HepG2 (cell line): ENCODE measurements around the gene AGK. TPM values are rescaled to one million over a fixed set of nuclear protein-coding genes. Genes with fewer than 3 reads are reported as not detected.

Experiments
- ASH2L ChIP-seq: fragments of 300-600, 200-600 bp; sonication (generic); IDR thresholded peaks from 2 replicates; pipeline ENCODE4 v1.7.0; 2017; ENCODE audit warnings: low read depth, mild to moderate bottlenecking, moderate library complexity, mixed read lengths, low read length; ENCODE audit not compliant: insufficient read length
- FOXK2 ChIP-seq: fragments of 450-650 bp; IDR thresholded peaks from 2 replicates; pipeline ENCODE4 v1.6.1; 2016
- NCOA1 ChIP-seq: sonication (generic); formaldehyde crosslinking; IDR thresholded peaks from 2 replicates; pipeline ENCODE4 v1.9.0; 2021; ENCODE audit warnings: missing genetic modification reagents
- NCOA5 ChIP-seq: sonication (generic); formaldehyde crosslinking; IDR thresholded peaks from 2 replicates; pipeline ENCODE4 v1.4.0; 2020; ENCODE audit warnings: missing genetic modification reagents
- NFATC3 ChIP-seq: sonication (generic); formaldehyde crosslinking; IDR thresholded peaks from 2 replicates; pipeline ENCODE4 v1.5.1; 2020; ENCODE audit warnings: mild to moderate bottlenecking, missing genetic modification reagents
- SALL2 ChIP-seq: sonication (generic); formaldehyde crosslinking; IDR thresholded peaks from 2 replicates; pipeline ENCODE4 v1.8.1; 2023; ENCODE audit warnings: mild to moderate bottlenecking, missing genetic modification reagents, inconsistent platforms
- SKI ChIP-seq: fragments of 450-650 bp; IDR thresholded peaks from one replicate; pipeline ENCODE4 v1.6.1; 2018; ENCODE audit warnings: mild to moderate bottlenecking; ENCODE audit not compliant: partially characterized antibody
- TGIF2 ChIP-seq: IDR thresholded peaks from 2 replicates; pipeline ENCODE4 v1.6.1; 2016; ENCODE audit warnings: control low read depth, missing compliant biosample characterization
- ZBTB7A ChIP-seq: sonication (generic); formaldehyde crosslinking; IDR thresholded peaks from 2 replicates; pipeline ENCODE4 v1.8.0; 2022; ENCODE audit warnings: mild to moderate bottlenecking, missing genetic modification reagents
- ZNF484 ChIP-seq: sonication (generic); formaldehyde crosslinking; IDR thresholded peaks from 2 replicates; pipeline ENCODE4 v1.5.1; 2020; ENCODE audit warnings: mild to moderate bottlenecking, low read depth, missing genetic modification reagents, borderline replicate concordance
- ZNF607 ChIP-seq: sonication (generic); formaldehyde crosslinking; IDR thresholded peaks from 2 replicates; pipeline ENCODE4 v1.5.1; 2020; ENCODE audit warnings: missing genetic modification reagents, mild to moderate bottlenecking, borderline replicate concordance
- ZNF772 ChIP-seq: sonication (generic); formaldehyde crosslinking; IDR thresholded peaks from 2 replicates; pipeline ENCODE4 v1.5.0; 2020; ENCODE audit warnings: mild to moderate bottlenecking, missing genetic modification reagents
- polyA plus RNA-seq, 8 experiments: library from polyadenylated mRNA; depleted of rRNA in 3 of 8; stranded (reverse) in 7 of 8; unstranded in 1 of 8; fragments of >200 nt; fragmentation: Illumina TruSeq in 4 of 8; extraction: Trizol in 4 of 8; gene quantifications; 2 replicates each; pipeline versions ENCODE4 v1.2.1 to v1.2.3, GENCODE V29; 2011 to 2016; ENCODE audit warnings: low read depth in 4 of 8, missing spikeins in 1 of 8, mixed read lengths in 1 of 8; ENCODE audit not compliant: insufficient read depth in 1 of 8
- total RNA-seq, 5 experiments: library from RNA; depleted of rRNA; stranded (reverse); fragments of >200 nt; fragmentation: Illumina TruSeq; extraction: Trizol; gene quantifications; 2 replicates each; pipeline ENCODE4 v1.2.3, GENCODE V29; 2016; ENCODE audit warnings: low read depth in 1 of 5
- TF ChIP-seq, protein P1 (sequence below): sonication (generic); formaldehyde crosslinking; IDR thresholded peaks from one replicate; pipeline ENCODE4 v1.5.1; 2020; ENCODE audit warnings: mild to moderate bottlenecking, missing genetic modification reagents; ENCODE audit errors: not compliant biosample characterization
- TF ChIP-seq, protein P2 (sequence below): sonication (generic); formaldehyde crosslinking; IDR thresholded peaks from 2 replicates; pipeline ENCODE4 v1.5.0; 2020; ENCODE audit warnings: missing genetic modification reagents
- TF ChIP-seq, protein P3 (sequence below): sonication (generic); formaldehyde crosslinking; IDR thresholded peaks from 2 replicates; pipeline ENCODE4 v1.8.0; 2022; ENCODE audit warnings: missing genetic modification reagents, mild to moderate bottlenecking, moderate library complexity, borderline replicate concordance
- TF ChIP-seq, protein P4 (sequence below): sonication (generic); formaldehyde crosslinking; IDR thresholded peaks from 2 replicates; pipeline ENCODE4 v1.5.1; 2020; ENCODE audit warnings: missing genetic modification reagents, mild to moderate bottlenecking, borderline replicate concordance

Gene AGK
- total and polyA plus RNA-seq, 2 of the 13 experiments (the other 11 are each of a cell fraction or from before 2014, with no cell fraction given): 23.7 to 30.1 TPM

DNA sequence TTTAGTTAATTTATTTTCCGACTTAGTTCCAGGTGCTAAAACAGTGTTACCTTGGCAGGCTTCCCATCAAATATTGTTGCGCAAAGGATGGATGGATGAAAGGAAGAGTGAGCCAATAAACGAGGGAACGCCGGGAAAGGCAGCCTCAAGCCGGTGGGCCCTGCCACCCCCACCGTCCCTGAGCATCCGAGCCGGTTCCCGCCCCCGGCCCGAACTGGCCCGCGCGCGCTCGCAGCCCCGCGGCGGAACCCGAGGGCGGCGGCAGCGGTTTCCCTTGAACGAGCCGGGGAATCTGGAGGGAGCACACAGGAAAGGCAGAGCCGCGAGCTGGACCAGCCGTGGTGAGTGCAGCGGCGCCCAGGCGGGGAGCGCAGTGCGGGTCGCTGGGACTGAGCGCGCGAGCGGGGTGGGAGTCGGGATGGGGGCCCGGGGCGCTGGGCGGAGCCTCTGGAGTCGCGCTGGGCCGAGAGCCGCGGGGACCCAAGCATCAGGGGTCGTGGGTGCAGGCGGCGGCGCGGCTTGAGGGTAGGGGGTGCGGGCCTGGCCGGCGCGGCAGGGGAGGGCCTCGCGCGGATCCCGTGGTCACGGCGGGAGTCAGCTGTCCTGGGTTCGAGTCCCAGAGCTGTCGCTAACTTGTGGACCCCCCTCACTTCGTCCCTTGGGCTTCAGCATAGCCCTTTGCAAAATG is at the start of gene AGK (continued):
- TF ChIP-seq, protein P1, sequence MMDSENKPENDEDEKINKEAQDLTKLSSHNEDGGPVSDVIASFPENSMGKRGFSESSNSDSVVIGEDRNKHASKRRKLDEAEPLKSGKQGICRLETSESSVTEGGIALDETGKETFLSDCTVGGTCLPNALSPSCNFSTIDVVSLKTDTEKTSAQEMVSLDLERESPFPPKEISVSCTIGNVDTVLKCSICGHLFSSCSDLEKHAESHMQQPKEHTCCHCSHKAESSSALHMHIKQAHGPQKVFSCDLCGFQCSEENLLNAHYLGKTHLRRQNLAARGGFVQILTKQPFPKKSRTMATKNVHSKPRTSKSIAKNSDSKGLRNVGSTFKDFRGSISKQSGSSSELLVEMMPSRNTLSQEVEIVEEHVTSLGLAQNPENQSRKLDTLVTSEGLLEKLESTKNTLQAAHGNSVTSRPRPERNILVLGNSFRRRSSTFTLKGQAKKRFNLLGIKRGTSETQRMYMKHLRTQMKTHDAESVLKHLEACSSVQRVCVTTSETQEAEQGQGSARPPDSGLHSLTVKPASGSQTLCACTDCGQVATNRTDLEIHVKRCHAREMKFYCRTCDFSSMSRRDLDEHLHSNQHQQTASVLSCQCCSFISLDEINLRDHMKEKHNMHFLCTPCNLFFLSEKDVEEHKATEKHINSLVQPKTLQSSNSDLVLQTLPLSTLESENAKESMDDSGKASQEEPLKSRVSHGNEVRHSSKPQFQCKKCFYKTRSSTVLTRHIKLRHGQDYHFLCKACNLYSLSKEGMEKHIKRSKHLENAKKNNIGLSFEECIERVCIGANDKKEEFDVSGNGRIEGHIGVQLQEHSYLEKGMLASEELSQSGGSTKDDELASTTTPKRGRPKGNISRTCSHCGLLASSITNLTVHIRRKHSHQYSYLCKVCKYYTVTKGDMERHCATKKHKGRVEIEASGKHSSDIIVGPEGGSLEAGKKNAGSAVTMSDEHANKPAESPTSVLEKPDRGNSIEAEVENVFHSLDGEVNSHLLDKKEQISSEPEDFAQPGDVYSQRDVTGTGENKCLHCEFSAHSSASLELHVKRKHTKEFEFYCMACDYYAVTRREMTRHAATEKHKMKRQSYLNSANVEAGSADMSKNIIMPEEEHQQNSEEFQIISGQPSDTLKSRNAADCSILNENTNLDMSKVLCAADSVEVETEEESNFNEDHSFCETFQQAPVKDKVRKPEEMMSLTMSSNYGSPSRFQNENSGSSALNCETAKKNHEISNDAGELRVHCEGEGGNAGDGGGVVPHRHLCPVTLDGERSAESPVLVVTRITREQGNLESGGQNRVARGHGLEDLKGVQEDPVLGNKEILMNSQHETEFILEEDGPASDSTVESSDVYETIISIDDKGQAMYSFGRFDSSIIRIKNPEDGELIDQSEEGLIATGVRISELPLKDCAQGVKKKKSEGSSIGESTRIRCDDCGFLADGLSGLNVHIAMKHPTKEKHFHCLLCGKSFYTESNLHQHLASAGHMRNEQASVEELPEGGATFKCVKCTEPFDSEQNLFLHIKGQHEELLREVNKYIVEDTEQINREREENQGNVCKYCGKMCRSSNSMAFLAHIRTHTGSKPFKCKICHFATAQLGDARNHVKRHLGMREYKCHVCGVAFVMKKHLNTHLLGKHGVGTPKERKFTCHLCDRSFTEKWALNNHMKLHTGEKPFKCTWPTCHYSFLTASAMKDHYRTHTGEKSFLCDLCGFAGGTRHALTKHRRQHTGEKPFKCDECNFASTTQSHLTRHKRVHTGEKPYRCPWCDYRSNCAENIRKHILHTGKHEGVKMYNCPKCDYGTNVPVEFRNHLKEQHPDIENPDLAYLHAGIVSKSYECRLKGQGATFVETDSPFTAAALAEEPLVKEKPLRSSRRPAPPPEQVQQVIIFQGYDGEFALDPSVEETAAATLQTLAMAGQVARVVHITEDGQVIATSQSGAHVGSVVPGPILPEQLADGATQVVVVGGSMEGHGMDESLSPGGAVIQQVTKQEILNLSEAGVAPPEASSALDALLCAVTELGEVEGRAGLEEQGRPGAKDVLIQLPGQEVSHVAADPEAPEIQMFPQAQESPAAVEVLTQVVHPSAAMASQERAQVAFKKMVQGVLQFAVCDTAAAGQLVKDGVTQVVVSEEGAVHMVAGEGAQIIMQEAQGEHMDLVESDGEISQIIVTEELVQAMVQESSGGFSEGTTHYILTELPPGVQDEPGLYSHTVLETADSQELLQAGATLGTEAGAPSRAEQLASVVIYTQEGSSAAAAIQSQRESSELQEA (CRISPR knock-in tag): peak; percentile 56
- TF ChIP-seq TGIF2 (CRISPR knock-in tag) (no peak), ZBTB7A (peak; percentile 19; the same call in 1 of the 2 replicates), SALL2 (CRISPR knock-in tag) (peak; percentile 83; the same call in 1 of the 2 replicates), ASH2L (peak; percentile 88), ZNF607 (peak; percentile 91), FOXK2 (no peak), NFATC3 (no peak), ZNF772 (CRISPR knock-in tag) (peak; percentile 81), SKI (no peak), ZNF484 (CRISPR knock-in tag) (no peak), NCOA5 (CRISPR knock-in tag) (no peak), NCOA1 (no peak)
- TF ChIP-seq, protein P2, sequence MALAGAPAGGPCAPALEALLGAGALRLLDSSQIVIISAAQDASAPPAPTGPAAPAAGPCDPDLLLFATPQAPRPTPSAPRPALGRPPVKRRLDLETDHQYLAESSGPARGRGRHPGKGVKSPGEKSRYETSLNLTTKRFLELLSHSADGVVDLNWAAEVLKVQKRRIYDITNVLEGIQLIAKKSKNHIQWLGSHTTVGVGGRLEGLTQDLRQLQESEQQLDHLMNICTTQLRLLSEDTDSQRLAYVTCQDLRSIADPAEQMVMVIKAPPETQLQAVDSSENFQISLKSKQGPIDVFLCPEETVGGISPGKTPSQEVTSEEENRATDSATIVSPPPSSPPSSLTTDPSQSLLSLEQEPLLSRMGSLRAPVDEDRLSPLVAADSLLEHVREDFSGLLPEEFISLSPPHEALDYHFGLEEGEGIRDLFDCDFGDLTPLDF: peak; percentile 83
- TF ChIP-seq, protein P3, sequence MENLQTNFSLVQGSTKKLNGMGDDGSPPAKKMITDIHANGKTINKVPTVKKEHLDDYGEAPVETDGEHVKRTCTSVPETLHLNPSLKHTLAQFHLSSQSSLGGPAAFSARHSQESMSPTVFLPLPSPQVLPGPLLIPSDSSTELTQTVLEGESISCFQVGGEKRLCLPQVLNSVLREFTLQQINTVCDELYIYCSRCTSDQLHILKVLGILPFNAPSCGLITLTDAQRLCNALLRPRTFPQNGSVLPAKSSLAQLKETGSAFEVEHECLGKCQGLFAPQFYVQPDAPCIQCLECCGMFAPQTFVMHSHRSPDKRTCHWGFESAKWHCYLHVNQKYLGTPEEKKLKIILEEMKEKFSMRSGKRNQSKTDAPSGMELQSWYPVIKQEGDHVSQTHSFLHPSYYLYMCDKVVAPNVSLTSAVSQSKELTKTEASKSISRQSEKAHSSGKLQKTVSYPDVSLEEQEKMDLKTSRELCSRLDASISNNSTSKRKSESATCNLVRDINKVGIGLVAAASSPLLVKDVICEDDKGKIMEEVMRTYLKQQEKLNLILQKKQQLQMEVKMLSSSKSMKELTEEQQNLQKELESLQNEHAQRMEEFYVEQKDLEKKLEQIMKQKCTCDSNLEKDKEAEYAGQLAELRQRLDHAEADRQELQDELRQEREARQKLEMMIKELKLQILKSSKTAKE (CRISPR knock-in tag): no peak
- TF ChIP-seq, protein P4, sequence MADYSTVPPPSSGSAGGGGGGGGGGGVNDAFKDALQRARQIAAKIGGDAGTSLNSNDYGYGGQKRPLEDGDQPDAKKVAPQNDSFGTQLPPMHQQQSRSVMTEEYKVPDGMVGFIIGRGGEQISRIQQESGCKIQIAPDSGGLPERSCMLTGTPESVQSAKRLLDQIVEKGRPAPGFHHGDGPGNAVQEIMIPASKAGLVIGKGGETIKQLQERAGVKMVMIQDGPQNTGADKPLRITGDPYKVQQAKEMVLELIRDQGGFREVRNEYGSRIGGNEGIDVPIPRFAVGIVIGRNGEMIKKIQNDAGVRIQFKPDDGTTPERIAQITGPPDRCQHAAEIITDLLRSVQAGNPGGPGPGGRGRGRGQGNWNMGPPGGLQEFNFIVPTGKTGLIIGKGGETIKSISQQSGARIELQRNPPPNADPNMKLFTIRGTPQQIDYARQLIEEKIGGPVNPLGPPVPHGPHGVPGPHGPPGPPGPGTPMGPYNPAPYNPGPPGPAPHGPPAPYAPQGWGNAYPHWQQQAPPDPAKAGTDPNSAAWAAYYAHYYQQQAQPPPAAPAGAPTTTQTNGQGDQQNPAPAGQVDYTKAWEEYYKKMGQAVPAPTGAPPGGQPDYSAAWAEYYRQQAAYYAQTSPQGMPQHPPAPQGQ (CRISPR knock-in tag): no peak
